ENCODE measurements around the gene PRKX.
"Not testable (repeated sequence)": the region's sequence is repeated elsewhere in the genome, so short reads cannot be mapped to it uniquely, and the experiment has no call there.

PRKX gene

DNA sequence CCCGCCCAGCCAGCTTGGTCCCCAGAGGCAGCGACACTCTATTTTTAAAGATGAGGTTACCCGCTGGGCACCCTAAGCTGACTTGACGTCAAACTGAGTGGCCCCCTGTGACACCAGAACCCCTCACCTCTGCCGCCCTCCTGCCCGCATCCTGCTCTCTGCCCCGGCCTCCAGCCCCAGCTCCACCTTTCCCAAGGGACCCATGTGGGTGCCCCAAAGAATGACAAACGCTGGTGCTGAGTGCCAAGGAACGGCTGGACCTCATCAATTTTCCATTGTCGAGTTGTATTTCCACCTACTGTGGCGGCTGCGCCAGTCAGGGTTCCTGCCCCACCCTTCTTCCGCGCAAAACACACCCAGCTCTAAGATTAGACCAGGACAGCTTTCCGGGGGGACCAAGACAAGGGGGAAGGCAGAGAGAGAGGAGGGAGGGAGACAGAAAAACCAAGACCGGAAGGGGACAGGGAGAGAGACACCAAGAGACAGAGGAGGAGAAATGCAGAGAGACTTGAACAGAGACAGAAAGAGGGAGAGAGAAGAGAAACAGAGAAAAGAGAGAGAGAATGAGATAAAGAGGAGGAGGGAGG, 2.0 kb downstream of the PRKX start:
- DNase-seq (ENCODE audit: low read depth) = no peak

- not testable (repeated sequence) for DNase-seq (ENCODE audit: low read depth)
Measured at GRCh38 chrX:3707673-3708274, 5.7 kb downstream of the PRKX start.

DNA sequence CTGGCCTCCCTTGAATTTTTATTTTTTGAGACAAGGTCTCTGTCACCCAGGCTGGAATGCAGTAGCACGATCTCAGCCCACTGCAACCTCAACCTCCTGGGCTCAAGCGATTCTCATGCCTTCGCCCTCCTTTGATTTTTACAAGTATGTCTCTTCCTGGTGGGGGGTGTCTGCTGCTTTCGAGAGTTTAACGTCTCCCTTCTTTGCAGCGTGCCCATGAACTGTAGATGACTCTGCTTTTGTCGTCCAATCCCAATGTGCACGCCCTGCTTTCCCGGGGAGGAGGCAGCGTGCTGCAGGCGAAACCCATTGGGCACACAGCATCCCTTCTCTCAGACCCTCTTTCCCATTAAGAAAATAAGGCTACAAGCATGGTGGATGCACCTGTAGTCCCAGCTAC, 7.0 kb downstream of the PRKX start:
- no peak for DNase-seq (ENCODE audit: low read depth)

- not testable (repeated sequence) for DNase-seq (ENCODE audit: low read depth)
Measured at GRCh38 chrX:3703251-3703650, 10.2 kb downstream of the PRKX start.

- not testable (repeated sequence) for DNase-seq (ENCODE audit: low read depth)
Measured at GRCh38 chrX:3702095-3702494, 11.4 kb downstream of the PRKX start.

- DNase-seq (ENCODE audit: low read depth) = not testable (repeated sequence)
Measured at GRCh38 chrX:3701445-3701928, 12.0 kb downstream of the PRKX start.

GRCh38 chrX:3699821-3700381, 13.5 kb downstream of the PRKX start:
- DNase-seq (ENCODE audit: low read depth) = no peak

GRCh38 chrX:3697701-3698279, 15.7 kb downstream of the PRKX start:
- DNase-seq (ENCODE audit: low read depth) = no peak

DNA sequence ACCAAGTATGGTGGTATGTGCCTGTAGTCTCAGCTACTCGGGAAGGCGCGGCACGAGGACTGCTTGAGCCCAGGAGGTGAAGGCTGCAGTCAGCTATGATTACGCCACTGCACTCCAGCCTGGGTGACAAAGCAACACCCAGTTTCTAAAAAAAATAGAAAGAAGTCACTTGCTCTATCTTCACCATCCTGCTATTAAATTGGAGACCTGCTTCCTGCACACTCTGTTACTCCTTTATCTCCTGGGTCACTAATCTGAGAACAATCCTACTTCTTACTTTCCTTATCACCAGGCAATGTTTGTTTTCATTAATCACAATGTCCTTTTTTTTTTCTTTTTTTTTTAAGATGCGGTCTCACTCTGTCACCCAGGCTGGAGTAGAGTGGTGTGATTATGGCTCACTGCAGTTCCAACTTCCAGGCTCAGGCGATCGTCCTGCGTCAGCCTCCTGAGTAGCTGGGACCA, 16.2 kb downstream of the PRKX start:
- no peak for DNase-seq (ENCODE audit: low read depth)

DNA sequence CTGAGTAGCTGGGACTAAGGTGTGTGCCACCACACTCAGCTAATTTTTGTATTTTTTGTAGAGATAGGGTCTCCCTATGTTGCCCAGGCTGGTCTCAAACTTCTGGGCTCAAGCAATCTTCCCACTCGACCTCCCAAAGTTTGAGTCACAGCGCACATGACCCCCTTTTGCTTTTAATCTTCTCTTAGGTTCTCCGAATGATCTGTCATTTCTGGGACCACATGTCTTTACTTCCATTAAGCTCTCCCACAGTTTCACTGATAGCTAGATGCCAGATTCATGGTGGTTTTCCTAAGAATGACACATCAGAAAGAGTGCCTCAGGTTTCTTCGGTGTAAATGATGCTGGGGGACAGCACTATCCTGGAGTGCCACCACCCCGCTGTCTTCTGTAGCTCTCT, 17.9 kb downstream of the PRKX start:
- no peak for DNase-seq (ENCODE audit: low read depth)

DNA sequence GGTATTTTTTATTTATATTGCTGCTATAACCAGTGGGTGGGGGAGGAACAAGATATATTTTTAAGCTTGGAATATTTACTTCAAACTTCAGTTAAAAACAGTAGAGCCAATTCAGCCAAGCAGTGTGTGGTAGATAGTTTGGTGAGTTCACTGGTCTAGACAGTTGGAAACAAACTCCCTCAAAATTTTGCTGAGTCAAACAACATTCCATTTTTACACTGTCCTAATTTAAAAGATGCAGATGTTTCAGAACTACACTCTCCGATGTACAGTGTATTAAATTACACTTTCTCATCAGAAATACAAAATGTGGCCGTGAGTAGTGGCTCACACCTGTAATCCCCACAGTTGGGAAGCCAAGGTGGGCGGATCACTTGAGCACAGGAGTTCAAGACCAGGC, 23.3 kb downstream of the PRKX start:
- DNase-seq (ENCODE audit: low read depth) = no peak

GRCh38 chrX:3683236-3683635, 30.2 kb downstream of the PRKX start:
- not testable (repeated sequence) for DNase-seq (ENCODE audit: low read depth)

DNA sequence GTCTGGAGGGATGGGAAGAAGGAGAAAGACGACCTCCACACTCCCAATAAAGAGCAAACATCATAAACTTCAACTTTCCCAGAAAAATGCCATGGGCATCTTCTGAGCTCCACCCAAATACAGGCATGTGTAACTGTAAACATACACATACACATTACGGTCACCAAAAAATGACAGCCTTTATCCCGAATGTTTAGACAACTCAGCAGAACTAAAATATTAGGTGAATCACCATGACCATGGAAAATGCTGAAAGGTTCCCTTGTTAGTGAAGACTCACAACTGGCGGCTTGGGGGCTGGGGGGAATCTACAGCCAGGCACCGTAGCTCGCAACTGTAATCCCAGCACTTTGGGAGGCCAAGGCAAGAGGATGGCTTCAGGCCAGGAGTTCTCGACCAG, 33.0 kb downstream of the PRKX start:
- no peak for DNase-seq (ENCODE audit: low read depth)

GRCh38 chrX:3679669-3680068, 33.8 kb downstream of the PRKX start:
- DNase-seq (ENCODE audit: low read depth) = no peak

DNA sequence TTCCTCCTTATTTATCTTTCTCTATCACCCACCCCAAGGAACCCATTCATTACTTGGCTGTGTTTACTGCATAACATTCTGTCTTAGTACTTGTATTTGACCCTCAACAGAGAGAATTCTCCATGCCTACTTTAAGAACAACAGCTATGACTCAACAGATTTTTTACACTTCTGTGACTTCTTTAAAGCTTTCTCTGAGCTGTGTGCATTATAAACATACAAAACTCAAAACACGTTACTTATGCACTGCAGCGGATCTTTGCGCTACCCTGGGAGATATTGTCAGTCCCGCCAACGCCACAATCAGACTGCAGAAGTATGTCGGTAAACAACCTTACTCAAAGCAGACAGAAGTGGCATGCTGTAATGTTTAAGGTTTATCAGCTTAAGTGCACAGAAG, 35.1 kb downstream of the PRKX start:
- DNase-seq (ENCODE audit: low read depth) = no peak

- no peak for DNase-seq (ENCODE audit: low read depth)
Measured at GRCh38 chrX:3674881-3675280, 38.6 kb downstream of the PRKX start.

- DNase-seq (ENCODE audit: low read depth) = no peak
Measured at GRCh38 chrX:3669841-3670475, 43.5 kb downstream of the PRKX start.

DNA sequence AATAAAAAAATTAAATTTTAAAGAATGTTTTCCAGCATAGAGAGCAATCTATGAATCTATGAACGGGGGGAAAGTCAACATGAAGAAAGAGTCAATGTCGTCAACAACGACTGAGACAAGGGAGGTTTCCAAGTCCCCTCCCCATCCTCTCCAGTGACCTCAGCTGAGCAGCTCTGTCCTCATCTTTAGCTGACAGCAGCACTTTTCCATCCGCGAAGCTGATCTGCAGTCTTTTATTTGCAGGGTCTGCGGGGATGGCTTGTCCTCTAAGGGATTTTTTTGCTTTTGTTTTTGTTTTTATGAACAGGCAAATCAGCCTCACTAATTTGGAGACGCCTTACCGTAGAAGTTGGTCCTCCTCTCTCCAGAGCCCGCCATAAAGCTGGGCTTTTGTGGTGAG, 46.5 kb downstream of the PRKX start:
- DNase-seq (ENCODE audit: low read depth) = no peak

DNA sequence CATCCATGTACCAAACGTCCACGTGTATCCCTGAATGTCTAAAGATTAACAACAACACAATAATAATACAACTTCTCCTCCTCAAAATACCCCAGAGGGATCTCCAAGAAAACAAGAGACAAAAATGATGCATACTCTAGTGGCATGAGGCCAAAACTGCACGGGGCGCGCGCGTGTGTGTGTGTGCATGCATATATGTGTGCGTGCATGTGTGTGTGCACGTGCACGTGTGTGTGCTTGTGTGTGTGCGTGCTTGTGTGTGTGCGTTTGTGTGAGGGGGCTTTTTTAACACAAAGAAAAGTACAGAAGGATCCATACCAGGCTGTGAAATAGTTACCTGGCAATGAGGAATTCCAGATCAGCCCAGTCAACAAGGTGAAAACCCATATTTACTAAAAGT, 48.5 kb downstream of the PRKX start:
- DNase-seq (ENCODE audit: low read depth) = no peak

GRCh38 chrX:3663576-3664250, 49.7 kb downstream of the PRKX start:
- not testable (repeated sequence) for DNase-seq (ENCODE audit: low read depth)

- no peak for DNase-seq (ENCODE audit: low read depth)
Measured at GRCh38 chrX:3659761-3660160, 53.7 kb downstream of the PRKX start.

- DNase-seq (ENCODE audit: low read depth) = no peak
Measured at GRCh38 chrX:3655181-3655580, 58.3 kb downstream of the PRKX start.
